ENCODE results near the gene FAM185A. TPM values are rescaled to one million over a fixed set of nuclear protein-coding genes. Genes with fewer than 3 reads are reported as not detected.

FAM185A gene
- total RNA-seq = 25.0 TPM

GRCh38 chr7:102748605-102749444 is at the start of gene FAM185A:
Gene FAM185A, plus strand, starts transcription at chr7:102748999. Its CDS starts 209 bp downstream, at chr7:102749208.

Other genes starting within 250 kb of the FAM185A start
- gene RASA4B, start 231.2 kb upstream of the FAM185A start, total RNA-seq = 42.7 TPM
- 64.4 TPM for gene UPK3BL2, start 205.3 kb upstream of the FAM185A start, total RNA-seq
- 0.27 TPM for gene SPDYE2, start 197.8 kb upstream of the FAM185A start, total RNA-seq
- 36.0 TPM for gene POLR2J3, start 176.4 kb upstream of the FAM185A start, total RNA-seq
- 208 TPM for gene RASA4, start 132.2 kb upstream of the FAM185A start, total RNA-seq
- 181 TPM for gene UPK3BL1, start 106.2 kb upstream of the FAM185A start, total RNA-seq
- gene SPDYE2B, start 98.7 kb upstream of the FAM185A start, total RNA-seq = not detected
- 7.2 TPM for gene POLR2J2, start 77.3 kb upstream of the FAM185A start, total RNA-seq
- gene LRRC17, start 164.0 kb downstream of the FAM185A start, total RNA-seq = 46.9 TPM

Measured in camera-type eye (tissue), 1 donor.